GM10266 (cell line): ENCODE measurements around the gene MAPKBP1.

Experiments used
- DNase-seq: peaks from one replicate; pipeline ENCODE4 v3.0.0; 2012; ENCODE audit errors: extremely low spot score
- TF ChIP-seq, protein P1 (sequence below): IDR thresholded peaks from 2 replicates; pipeline ENCODE4 v1.5.1; 2012; ENCODE audit warnings: mild to moderate bottlenecking, low read depth; ENCODE audit not compliant: control insufficient read depth, insufficient read depth; ENCODE audit errors: missing control alignments

The MAPKBP1 gene

DNA sequence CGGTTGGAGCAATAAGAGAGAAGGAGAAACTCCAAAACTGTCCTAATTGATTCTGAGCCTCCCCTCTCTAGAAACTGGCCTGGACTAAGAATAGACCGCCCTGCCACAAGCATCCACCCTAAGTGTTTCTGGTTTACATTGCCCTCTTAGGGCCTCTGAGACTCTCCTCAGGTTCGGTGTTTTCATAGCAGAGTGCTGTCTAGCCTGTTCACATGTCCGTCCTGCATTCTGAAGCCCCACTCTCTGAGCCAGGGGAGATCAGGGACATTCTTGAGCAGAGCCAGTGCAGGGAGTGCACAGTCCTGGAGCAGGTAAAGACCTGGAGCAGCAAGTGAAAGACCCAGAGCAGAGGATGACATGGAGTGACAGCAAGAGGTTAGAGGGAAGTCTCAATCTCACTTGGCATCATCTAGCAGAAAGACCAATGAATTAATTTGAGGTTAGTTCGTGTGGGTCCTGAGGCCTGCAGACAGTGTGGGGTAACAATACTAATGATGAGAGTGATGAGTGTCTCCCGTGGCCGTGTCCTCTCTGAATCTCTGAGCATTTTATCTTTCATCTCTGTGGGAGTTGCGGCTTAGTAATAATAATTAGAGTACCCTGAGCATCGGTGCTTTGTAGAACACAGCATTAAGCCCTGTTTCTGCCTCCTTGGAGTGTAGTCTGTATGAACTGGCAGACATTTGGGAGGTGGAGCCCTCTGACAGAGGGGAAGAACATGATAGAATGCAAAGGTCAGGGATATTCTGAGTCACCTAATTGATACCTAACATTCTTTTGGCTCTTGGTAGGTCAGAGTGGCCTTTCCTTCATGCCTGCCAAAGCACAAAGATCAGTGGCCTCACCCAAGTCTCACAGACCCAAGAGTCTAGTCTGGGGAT, 24.6 kb downstream of the MAPKBP1 start:
- TF ChIP-seq, protein P1, sequence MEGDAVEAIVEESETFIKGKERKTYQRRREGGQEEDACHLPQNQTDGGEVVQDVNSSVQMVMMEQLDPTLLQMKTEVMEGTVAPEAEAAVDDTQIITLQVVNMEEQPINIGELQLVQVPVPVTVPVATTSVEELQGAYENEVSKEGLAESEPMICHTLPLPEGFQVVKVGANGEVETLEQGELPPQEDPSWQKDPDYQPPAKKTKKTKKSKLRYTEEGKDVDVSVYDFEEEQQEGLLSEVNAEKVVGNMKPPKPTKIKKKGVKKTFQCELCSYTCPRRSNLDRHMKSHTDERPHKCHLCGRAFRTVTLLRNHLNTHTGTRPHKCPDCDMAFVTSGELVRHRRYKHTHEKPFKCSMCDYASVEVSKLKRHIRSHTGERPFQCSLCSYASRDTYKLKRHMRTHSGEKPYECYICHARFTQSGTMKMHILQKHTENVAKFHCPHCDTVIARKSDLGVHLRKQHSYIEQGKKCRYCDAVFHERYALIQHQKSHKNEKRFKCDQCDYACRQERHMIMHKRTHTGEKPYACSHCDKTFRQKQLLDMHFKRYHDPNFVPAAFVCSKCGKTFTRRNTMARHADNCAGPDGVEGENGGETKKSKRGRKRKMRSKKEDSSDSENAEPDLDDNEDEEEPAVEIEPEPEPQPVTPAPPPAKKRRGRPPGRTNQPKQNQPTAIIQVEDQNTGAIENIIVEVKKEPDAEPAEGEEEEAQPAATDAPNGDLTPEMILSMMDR = no peak
- DNase-seq = no peak

DNA sequence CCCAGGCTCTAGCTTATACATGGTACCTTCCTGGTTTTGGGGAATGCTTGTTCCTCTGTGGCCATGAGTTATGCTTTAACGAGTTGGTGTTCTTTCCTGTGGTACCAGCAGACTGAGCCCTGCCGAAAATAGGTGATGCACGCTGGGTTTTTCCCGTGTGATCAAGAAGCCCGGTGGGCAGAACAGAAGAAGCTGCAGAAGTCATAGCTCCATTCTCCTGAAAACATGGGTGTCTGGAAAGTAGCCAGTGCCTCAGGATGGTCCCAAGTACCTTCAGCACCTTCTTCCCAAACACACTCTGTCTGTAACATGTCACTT, 25.2 kb downstream of the MAPKBP1 start:
- TF ChIP-seq, protein P1 = no peak
- no peak for DNase-seq

DNA sequence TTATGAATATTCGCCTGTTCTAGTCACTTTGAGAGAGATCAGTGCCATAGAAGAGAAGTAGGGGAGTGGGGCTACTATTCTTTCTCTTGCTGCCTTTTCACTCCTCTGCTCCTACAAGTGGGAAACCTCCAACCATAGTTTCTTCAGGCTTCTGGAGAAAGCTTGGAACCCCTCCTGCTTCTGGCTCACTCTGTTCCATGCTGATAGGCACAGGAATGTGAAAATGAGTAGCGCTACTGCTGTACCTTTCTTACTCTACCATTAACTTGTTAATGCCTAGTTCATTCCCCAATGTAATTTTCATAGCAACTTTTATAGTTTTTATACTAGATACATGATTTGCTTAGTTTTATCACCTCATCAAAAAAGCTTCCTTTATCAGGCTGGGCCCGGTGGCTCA, 26.9 kb downstream of the MAPKBP1 start:
- DNase-seq = no peak
- TF ChIP-seq, protein P1 = no peak

DNA sequence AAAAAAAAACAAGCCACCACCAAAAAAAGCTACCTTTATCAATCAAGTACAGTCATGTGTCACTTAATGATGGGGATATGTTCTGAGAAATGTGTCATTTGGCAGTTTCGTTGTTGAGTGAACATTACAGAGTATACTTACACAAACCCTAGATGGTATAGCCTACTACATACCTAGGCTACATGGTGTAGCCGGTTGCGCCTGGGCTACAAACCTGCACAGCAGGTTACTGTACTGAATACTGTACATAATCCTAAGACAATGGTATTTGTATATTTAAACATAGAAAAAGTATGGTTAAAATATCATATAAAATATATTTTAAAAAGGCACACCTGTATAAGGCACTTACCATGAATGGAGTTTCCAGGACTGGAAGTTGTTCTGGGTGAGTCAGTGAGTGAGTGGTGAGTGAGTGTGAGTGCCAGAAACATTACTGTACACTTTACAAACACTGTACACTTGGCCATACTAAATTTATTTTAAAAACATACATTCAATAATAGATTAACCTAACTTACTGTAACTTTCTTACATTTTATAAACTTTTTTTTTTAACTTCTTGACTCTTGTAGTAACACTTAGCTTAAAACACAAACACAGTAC, 27.7 kb downstream of the MAPKBP1 start:
- DNase-seq = no peak
- TF ChIP-seq, protein P1 = no peak

DNA sequence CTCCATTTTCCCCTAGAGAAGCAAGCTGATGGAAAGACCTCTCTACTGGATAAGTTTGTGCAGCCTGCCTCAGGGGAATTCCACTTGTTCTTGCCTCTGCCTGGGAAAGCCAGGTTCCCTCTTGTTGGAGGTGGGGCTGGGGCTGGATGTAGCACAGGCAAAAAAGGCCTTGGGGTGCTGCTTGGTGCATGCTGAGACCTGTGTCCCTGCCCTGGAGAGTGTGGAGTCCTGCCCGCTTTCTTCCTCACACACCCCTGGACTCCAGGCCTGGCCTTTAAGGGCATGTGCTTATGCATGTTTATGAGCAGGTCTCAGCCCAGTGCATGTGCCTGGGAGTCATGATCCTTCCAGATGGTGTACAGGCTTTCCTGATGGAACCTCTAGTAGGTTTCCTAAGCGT, 30.1 kb downstream of the MAPKBP1 start:
- TF ChIP-seq, protein P1 = no peak
- DNase-seq = no peak

DNA sequence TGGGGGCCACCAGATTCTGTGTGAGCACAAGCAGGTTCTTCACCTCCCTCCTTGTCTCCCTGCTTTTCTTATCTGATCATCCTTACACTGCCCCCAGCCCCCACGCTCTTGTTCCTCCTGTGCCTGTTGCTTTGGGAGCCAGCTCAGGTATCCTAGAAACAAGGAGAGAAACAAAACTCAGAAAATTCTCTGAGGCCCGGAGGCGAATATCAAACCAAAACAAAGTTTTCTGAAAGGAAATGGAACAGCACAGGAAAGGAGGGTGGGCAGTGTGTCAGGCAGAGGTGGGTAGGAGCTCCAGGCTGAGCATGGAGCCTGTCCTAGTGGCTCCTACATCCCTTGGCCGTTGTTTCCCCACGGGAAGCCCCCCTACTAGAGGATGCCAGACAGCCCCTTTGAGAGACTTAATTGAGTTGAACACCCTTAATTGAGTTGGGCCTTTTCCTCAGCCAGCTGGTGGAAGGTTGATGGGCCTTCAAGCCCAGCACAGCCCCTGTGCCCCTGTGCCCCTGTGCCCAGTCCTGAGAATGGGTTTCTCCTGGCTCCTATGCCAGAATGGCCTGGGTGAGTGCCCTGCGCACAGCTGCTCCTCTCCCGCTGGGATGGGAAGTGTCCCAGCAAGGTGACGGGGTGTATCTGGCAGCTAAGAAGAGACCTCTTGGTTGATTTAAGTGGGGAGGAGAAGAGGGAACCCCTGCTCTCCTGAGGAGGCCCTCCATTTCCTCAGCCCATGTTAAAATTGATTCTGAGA, 30.8 kb downstream of the MAPKBP1 start:
- no peak for DNase-seq
- TF ChIP-seq, protein P1 = no peak

DNA sequence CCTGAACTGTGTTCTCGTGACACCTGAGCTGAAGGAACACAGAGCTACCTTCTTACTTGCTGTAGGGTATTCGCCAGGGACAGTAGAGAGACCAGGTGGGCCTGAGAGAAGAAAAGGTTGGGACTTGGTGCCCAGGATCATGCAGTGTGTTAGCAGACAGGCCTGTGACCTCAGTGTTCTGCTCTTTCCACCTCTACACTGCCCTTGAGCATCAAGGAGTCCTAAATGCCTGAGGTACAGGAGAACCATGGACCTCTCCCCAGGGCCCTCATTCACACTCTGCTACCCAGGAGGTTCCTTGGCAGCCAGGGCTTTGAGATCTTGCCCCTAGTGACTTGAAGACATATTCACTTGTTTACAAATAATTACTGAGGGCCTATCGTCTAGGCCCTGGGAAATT, 31.4 kb downstream of the MAPKBP1 start:
- TF ChIP-seq, protein P1 = no peak
- no peak for DNase-seq
